ENCODE data around the gene CARMIL1. TPM values are rescaled to one million over a fixed set of nuclear protein-coding genes. Genes with fewer than 3 reads are reported as not detected.

Gene CARMIL1
- total and polyA plus RNA-seq, 2 donors from 2014 or later = 22.3 to 51.1 TPM

DNA sequence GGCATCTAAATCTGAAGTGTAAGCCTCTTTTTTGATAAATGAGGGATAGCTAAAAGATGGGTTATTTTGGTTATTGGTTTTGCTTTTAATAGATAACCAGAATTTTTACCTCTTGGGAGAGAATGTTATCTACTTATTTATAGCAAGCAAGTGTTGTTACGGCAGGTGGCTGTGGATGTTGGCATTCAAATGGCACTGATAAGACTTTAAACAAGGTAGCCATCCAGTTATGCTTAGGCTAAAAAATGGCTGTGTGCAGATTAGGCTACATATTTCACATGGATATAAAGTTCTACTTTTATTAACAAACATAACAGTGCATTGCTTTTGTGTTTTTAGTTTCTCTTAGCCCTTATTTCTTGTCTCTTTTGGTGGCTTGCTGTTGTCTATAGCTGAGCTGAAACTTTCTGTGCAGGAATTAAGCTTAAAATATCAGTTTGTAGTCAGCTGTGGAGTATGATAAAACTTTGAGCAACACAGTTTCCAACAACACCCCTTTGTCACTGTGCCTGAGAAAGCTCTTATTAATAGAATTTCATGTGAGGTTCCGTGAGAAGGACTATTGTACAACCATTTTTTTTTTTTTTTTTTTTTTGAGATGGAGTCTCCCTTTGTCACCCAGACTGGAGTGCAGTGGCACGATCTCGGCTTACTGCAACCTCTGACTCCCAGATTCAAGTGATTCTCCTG lies 28.8 kb downstream of the CARMIL1 start:
- no peaks in the 10 kb centered on the region for H3K4me1 ChIP-seq (ENCODE audit: control insufficient read depth in 2 of 3, insufficient read depth in 2 of 3, low read depth in 1 of 3, low read length in 3 of 3)
- no peak overlapping the region for H3K27ac ChIP-seq (ENCODE audit: low read depth in 2 of 2, low read length in 2 of 2)
- H3K9me3 ChIP-seq (ENCODE audit: control insufficient read depth in 2 of 3, insufficient read depth in 1 of 3, low read length in 3 of 3) = no peaks in the 10 kb centered on the region
- DNase-seq = no peak
- H3K27me3 ChIP-seq (ENCODE audit: control insufficient read depth, insufficient read depth, low read length) = no peaks in the 10 kb centered on the region
- FAIRE-seq = no peak
- no peaks in the 10 kb centered on the region for H3K36me3 ChIP-seq (ENCODE audit: control insufficient read depth in 2 of 3, insufficient read depth in 3 of 3, low read length in 3 of 3)
- H3K9ac ChIP-seq (ENCODE audit: low read length in 3 of 3) = no peak overlapping the region
- TF ChIP-seq CTCF (IDR thresholded peaks at IDR 0.05; ENCODE audit: borderline replicate concordance, extremely low read depth, insufficient read depth) = no peak
- intact Hi-C loops (cut with DNase I) = no loop called here
- no peak overlapping the region for H3K4me3 ChIP-seq (ENCODE audit: low read length in 3 of 3)

GRCh38 chr6:25309886-25310285 lies 30.7 kb downstream of the CARMIL1 start:
- H3K36me3 ChIP-seq (ENCODE audit: control insufficient read depth in 2 of 3, insufficient read depth in 3 of 3, low read length in 3 of 3) = no peaks in the 10 kb centered on the region
- H3K9me3 ChIP-seq (ENCODE audit: control insufficient read depth in 2 of 3, insufficient read depth in 1 of 3, low read length in 3 of 3) = no peaks in the 10 kb centered on the region
- H3K27me3 ChIP-seq (ENCODE audit: control insufficient read depth, insufficient read depth, low read length) = no peaks in the 10 kb centered on the region
- TF ChIP-seq CTCF (IDR thresholded peaks at IDR 0.05; ENCODE audit: borderline replicate concordance, extremely low read depth, insufficient read depth) = no peak
- no peak overlapping the region for H3K9ac ChIP-seq (ENCODE audit: low read length in 3 of 3)
- H3K27ac ChIP-seq (ENCODE audit: low read depth in 2 of 2, low read length in 2 of 2) = no peak overlapping the region
- no peak for FAIRE-seq
- intact Hi-C loops (cut with DNase I) = no loop called here
- no peak for DNase-seq
- H3K4me3 ChIP-seq (ENCODE audit: low read length in 3 of 3) = no peak overlapping the region
- no peaks in the 10 kb centered on the region for H3K4me1 ChIP-seq (ENCODE audit: control insufficient read depth in 2 of 3, insufficient read depth in 2 of 3, low read depth in 1 of 3, low read length in 3 of 3)

DNA sequence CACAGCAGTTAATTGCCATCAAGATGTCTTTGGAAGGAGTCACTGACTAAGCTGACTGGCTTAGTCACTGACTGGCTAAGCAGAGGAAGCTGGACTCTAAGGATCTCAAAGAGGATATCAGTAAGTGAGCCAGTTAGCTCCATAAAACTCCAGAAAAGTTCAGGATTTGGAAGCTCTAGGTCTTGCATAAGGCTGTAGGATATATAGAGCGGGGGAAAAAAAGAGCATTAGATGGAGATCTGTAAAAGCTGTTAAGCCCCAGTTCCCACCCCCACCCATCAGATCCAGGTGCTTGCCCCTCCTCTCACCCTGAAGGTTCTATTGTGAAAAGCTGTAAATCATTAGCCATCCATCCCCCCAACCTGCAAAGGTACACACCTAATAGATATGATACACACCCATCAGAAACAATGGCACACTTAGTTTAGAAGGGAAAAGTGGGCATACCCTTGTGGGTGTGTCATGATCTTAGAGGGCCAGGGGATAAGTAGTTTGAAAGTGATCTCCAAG lies 32.2 kb downstream of the CARMIL1 start:
- no peak for TF ChIP-seq CTCF (IDR thresholded peaks at IDR 0.05; ENCODE audit: borderline replicate concordance, extremely low read depth, insufficient read depth)
- Histone ChIP-seq H3K36me3 (ENCODE audit: control insufficient read depth in 2 of 3, insufficient read depth in 3 of 3, low read length in 3 of 3) (no peaks in the 10 kb centered on the region), H3K4me3 (ENCODE audit: low read length in 3 of 3) (no peak overlapping the region), H3K9ac (ENCODE audit: low read length in 3 of 3) (no peak overlapping the region), H3K9me3 (ENCODE audit: control insufficient read depth in 2 of 3, insufficient read depth in 1 of 3, low read length in 3 of 3) (no peaks in the 10 kb centered on the region), H3K27me3 (ENCODE audit: control insufficient read depth, insufficient read depth, low read length) (no peaks in the 10 kb centered on the region), H3K27ac (ENCODE audit: low read depth in 2 of 2, low read length in 2 of 2) (no peak overlapping the region), H3K4me1 (ENCODE audit: control insufficient read depth in 2 of 3, insufficient read depth in 2 of 3, low read depth in 1 of 3, low read length in 3 of 3) (peaks cover 0 to 3% (median 0%) of the 10 kb centered on the region in 3 donors)
- no peak for DNase-seq
- intact Hi-C loops (cut with DNase I) = no loop called here
- no peak for FAIRE-seq

All from kidney (tissue), 14 donors.